ENCODE data around the gene PSMD10.

DNA sequence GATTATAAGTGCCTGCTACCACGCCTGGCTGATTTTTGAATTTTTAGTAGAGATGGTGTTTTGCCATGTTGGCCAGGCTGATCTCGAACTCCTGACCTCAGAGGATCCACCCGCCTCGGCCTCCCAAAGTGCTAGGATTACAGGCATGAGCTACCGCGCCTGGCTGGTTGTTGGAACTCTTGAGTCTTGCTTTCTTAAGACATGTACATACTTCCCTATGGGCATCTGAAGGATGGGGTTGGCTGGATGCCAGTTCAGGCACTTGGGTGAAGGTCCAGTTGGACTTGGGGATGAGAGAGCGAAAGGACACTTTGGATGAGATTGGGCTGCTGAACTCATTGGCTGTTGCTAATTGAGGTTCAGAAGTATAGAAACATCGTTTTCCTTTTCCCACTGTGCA, 40.7 kb upstream of the PSMD10 start:
- TF ChIP-seq, protein P1, sequence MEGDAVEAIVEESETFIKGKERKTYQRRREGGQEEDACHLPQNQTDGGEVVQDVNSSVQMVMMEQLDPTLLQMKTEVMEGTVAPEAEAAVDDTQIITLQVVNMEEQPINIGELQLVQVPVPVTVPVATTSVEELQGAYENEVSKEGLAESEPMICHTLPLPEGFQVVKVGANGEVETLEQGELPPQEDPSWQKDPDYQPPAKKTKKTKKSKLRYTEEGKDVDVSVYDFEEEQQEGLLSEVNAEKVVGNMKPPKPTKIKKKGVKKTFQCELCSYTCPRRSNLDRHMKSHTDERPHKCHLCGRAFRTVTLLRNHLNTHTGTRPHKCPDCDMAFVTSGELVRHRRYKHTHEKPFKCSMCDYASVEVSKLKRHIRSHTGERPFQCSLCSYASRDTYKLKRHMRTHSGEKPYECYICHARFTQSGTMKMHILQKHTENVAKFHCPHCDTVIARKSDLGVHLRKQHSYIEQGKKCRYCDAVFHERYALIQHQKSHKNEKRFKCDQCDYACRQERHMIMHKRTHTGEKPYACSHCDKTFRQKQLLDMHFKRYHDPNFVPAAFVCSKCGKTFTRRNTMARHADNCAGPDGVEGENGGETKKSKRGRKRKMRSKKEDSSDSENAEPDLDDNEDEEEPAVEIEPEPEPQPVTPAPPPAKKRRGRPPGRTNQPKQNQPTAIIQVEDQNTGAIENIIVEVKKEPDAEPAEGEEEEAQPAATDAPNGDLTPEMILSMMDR (IDR thresholded peaks at IDR 0.05) = no peak
- no peak for TF ChIP-seq POLR2A (IDR thresholded peaks at IDR 0.05)
- TF ChIP-seq POLR2AphosphoS5 (IDR thresholded peaks at IDR 0.05) = no peak
